Right lobe of liver (tissue), 4 donors: ENCODE results near the gene PGBD1.

ENCODE experiments used
- POLR2A ChIP-seq: fragments of 450-650 bp; IDR thresholded peaks from one replicate; pipeline ENCODE4 v1.6.1; 2017; ENCODE audit warnings: antibody characterized with exemption, mild to moderate bottlenecking
- TF ChIP-seq, protein P1 (sequence below), 4 donors: fragments of 200-600 bp in 3 of 4; fragments of 450-650 bp in 1 of 4; IDR thresholded peaks; one replicate each; pipeline versions ENCODE4 v1.5.1 to v1.8.0; 2016 to 2022; ENCODE audit warnings: antibody characterized with exemption in 4 of 4, mild to moderate bottlenecking in 2 of 4
- donor health status: DM: no; HTN: no; CAD: no.
- donor health status: DM: no; HTN: no; CAD: no.
- donor health status: DM: no; HTN: yes; CAD: no.

DNA sequence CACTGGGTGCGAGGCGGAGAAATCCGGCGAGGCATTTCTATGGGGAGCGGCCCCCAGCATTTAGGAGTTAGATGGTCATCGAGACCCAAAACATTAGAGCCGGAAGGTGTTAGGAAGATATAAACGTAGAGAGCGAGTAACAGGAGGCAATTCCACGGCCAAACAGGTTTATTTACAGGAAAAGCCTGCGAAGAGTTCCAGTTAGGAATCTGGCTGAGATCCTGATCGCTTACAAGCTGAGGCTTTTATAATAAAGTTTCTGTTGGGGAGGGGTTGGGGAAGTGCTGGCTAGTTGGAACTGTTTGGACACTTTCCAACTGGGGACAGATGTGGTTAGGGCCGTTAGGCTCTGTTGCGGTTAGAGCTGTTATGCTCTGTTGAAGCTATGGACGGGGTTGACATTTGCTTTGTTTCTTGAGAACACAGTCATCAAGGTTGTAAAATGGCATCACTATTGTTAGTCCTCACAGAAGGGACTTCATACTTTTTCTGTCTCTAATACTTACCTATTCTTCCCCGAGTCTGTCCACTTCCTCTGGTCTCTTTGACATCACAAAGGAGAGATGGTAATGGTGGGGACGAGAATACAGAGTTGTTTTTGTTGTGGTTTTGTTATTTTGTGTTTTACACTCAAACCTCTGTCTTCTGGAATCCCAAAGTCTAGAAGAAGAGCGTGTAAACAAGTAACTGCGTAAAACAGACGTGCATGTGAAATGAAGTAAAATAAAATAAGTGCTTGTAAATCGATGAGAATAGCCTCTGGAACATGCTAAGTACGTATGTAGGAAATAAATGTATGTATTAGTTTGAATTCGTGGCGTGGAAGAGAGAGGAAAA lies 55.1 kb downstream of the PGBD1 start:
- TF ChIP-seq, protein P1, sequence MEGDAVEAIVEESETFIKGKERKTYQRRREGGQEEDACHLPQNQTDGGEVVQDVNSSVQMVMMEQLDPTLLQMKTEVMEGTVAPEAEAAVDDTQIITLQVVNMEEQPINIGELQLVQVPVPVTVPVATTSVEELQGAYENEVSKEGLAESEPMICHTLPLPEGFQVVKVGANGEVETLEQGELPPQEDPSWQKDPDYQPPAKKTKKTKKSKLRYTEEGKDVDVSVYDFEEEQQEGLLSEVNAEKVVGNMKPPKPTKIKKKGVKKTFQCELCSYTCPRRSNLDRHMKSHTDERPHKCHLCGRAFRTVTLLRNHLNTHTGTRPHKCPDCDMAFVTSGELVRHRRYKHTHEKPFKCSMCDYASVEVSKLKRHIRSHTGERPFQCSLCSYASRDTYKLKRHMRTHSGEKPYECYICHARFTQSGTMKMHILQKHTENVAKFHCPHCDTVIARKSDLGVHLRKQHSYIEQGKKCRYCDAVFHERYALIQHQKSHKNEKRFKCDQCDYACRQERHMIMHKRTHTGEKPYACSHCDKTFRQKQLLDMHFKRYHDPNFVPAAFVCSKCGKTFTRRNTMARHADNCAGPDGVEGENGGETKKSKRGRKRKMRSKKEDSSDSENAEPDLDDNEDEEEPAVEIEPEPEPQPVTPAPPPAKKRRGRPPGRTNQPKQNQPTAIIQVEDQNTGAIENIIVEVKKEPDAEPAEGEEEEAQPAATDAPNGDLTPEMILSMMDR (IDR thresholded peaks at IDR 0.05): no peak
- no peak for TF ChIP-seq POLR2A
